Fibroblast of pulmonary artery (primary cell): Measurements from ENCODE around the gene ELOA.
A peak's percentile ranks its signal among the peaks of the same experiment; 100 is the strongest.

Experiments
- DNase-seq: peaks from one replicate; pipeline ENCODE4 v3.0.0-alpha.2; 2010; ENCODE audit warnings: low read depth
- H3K4me3 ChIP-seq: replicated peaks from 2 replicates; pipeline ENCODE4 v1.5.1; 2011; ENCODE audit warnings: low read depth, mild to moderate bottlenecking, control low read depth, low read length, moderate library complexity
- TF ChIP-seq, protein P1 (sequence below): IDR thresholded peaks from 2 replicates; pipeline ENCODE4 v1.5.1; 2011; ENCODE audit warnings: mild to moderate bottlenecking, control low read depth, low read length, inconsistent platforms; ENCODE audit errors: missing control alignments

ELOA gene

DNA sequence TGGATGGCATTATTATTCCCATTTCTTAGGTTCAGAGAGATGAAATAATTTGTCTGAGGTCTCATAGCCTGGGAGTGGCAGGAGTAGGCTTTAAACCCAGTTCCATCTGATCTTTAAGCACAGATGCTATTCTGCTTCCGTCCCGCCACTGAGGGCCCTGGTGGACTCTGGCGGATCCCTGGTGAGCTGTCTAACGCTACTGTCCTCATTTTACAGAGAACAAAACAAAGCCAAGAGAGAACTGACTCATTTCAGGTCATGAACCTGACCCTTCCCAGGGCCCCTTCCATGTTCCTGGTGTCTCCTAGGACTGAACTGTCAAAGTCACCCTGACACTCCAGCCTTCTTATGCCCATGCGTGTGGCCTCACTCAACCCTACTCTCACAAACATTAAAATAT, 60.4 kb downstream of the ELOA start:
- TF ChIP-seq, protein P1, sequence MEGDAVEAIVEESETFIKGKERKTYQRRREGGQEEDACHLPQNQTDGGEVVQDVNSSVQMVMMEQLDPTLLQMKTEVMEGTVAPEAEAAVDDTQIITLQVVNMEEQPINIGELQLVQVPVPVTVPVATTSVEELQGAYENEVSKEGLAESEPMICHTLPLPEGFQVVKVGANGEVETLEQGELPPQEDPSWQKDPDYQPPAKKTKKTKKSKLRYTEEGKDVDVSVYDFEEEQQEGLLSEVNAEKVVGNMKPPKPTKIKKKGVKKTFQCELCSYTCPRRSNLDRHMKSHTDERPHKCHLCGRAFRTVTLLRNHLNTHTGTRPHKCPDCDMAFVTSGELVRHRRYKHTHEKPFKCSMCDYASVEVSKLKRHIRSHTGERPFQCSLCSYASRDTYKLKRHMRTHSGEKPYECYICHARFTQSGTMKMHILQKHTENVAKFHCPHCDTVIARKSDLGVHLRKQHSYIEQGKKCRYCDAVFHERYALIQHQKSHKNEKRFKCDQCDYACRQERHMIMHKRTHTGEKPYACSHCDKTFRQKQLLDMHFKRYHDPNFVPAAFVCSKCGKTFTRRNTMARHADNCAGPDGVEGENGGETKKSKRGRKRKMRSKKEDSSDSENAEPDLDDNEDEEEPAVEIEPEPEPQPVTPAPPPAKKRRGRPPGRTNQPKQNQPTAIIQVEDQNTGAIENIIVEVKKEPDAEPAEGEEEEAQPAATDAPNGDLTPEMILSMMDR = no peak
- DNase-seq = no peak
- H3K4me3 ChIP-seq = no peak overlapping the region

DNA sequence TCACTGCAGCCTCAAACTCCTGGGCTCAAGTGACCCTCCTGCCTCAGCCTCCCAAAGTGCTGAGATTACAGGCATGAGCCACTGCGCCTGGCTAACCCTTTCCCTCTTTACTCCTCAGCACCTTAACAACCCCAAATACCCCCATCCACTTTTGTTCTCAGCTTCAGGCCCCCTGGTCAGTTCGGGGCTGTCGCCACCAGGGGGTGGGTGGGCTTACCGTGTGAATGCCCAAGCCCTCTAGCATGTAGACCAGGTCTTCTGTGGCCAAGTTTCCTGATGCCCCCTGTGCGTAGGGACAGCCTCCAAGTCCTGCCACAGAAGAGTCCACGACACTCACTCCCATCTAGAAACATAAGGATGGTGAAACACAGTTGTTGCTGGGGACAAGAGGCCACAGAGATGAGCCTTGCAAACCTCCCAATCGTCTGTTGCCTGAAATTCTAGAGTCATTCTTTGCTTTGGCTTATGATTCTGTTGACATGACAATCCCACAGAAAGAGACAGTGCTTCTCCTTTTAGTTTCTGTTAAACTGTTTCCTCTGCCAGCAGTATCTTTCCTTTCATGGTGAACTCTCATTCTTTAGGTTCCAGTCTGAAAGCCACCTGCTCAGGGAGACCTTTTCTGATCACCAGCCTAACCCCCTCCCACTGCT, 61.0 kb downstream of the ELOA start:
- DNase-seq = no peak
- TF ChIP-seq, protein P1 = peak; percentile 22
- no peak overlapping the region for H3K4me3 ChIP-seq

DNA sequence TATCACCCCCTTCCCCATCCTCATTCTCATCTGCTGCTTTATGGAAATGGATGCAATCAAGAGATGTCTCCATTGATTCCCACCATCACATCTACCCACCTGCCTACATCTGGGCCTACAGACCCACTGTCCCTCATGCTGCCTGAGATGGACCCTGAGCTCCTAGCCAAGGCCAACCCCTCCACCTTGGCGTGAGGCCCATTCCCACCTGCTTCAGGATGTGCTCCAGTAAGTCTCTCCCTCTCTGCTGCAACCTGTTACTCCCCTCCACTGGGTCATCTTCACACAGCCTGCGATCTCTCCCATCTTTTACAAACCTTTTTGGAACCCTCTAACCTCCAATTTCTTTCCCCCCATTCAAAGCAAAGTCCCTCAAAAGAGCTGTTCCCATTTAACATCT, 61.8 kb downstream of the ELOA start:
- DNase-seq = no peak
- no peak overlapping the region for H3K4me3 ChIP-seq
- TF ChIP-seq, protein P1 = no peak

DNA sequence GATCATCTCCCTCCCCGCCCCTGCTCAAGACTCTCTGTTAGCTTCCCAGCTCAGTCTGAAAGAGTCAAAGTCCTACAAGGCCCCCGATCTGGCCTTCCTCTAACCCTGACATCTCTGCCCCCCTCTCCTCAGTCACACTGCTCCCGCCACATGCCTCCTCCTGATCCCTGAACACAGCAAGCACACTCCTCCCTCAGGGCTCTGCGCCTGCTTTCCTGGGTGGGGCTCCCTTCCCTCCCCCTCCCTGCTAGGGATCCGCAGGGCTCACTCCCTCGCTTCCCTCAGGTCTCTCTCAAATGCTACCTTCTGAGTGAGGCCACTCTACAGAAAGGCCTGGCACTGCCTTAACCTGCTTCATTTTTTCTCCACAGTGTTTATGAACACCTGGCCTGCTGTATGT, 63.0 kb downstream of the ELOA start:
- no peak overlapping the region for H3K4me3 ChIP-seq
- TF ChIP-seq, protein P1 = no peak
- no peak for DNase-seq

DNA sequence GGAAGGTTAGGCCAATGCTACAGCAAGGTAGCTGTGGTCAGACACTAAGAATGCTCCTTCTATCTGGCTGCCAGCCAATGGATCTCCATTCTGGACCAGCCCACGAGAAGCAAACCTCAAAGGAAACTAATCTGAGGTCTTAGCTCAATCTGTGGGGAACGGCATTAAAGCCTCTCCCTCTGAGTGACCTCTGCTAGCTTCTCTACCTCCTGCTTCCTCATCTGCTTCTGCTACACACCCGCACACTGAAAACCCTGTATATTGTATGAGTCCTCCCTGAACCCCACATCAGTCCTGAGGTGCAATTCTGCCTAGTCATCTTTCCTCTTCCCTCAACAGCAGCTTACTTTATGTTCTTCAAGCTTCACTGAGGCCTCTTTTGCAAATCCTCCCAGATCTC, 64.2 kb downstream of the ELOA start:
- no peak for DNase-seq
- no peak overlapping the region for H3K4me3 ChIP-seq
- TF ChIP-seq, protein P1 = no peak

DNA sequence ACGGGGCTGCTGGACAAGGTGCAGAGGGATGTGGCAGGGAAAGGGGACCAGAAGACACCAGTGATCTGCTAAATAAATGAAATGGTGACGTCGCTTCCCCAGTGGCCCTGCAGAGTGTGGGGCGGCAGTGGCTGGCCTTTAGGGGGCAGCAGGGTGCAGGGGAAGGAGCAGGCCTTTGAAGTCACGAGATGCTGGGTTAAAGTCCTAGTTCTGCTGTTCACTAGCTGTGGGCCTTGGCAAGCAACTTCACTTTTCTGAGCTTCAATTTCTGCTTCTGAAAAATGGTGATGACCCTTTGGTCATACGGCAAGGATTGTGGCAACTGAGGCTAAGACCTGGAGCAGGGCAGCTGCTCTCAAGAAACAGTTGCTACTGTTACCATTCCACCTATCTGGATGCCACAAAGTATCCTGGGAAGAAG, 66.5 kb downstream of the ELOA start:
- H3K4me3 ChIP-seq = no peak overlapping the region
- peak; percentile 74 for DNase-seq
- TF ChIP-seq, protein P1 = peak; percentile 79
